NB4 (cell line): ENCODE data around the gene CNTN6.

ENCODE experiments used
- DNase-seq: peaks from one replicate; pipeline ENCODE4 v3.0.0; 2010; ENCODE audit warnings: low read depth
- H3K4me3 ChIP-seq: one replicate; pipeline ENCODE4 v1.5.1; 2011; ENCODE audit warnings: mild to moderate bottlenecking, low read depth, low read length, moderate library complexity
- CTCF ChIP-seq: IDR thresholded peaks from one replicate; pipeline ENCODE4 v1.5.1; 2012; ENCODE audit warnings: low read depth, low read length
- MAX ChIP-seq: IDR thresholded peaks from 2 replicates; pipeline ENCODE4 v1.6.1; 2011; ENCODE audit warnings: low read depth, low read length
- MYC ChIP-seq: IDR thresholded peaks from 2 replicates; pipeline ENCODE4 v1.6.1; 2011; ENCODE audit warnings: low read depth, low read length
- POLR2A ChIP-seq: IDR thresholded peaks from 2 replicates; pipeline ENCODE4 v1.6.1; 2011; ENCODE audit warnings: mild to moderate bottlenecking; ENCODE audit not compliant: insufficient read length; ENCODE audit errors: extremely low read depth

CNTN6 gene

GRCh38 chr3:1190569-1190968, 97.7 kb downstream of the CNTN6 start:
- DNase-seq = no peak
- TF ChIP-seq CTCF (no peak), MYC (no peak), MAX (no peak), POLR2A (no peak)
- no peak overlapping the region for H3K4me3 ChIP-seq

- DNase-seq = no peak
- TF ChIP-seq MAX = no peak
- TF ChIP-seq POLR2A = no peak
- no peak for TF ChIP-seq MYC
- no peak for TF ChIP-seq CTCF
- no peak overlapping the region for H3K4me3 ChIP-seq
Observed at GRCh38 chr3:1191026-1191425, 98.2 kb downstream of the CNTN6 start.

- DNase-seq = no peak
- TF ChIP-seq POLR2A (no peak), MYC (no peak), CTCF (no peak), MAX (no peak)
- H3K4me3 ChIP-seq = no peak overlapping the region
Observed at GRCh38 chr3:1195947-1196346, 103.1 kb downstream of the CNTN6 start.

- no peak overlapping the region for H3K4me3 ChIP-seq
- TF ChIP-seq CTCF (no peak), POLR2A (no peak), MAX (no peak), MYC (no peak)
- DNase-seq = no peak
Observed at GRCh38 chr3:1197051-1197450, 104.2 kb downstream of the CNTN6 start.

GRCh38 chr3:1200371-1200770, 107.5 kb downstream of the CNTN6 start:
- no peak for TF ChIP-seq POLR2A
- TF ChIP-seq MAX = no peak
- TF ChIP-seq MYC = no peak
- TF ChIP-seq CTCF = no peak
- no peak for DNase-seq

GRCh38 chr3:1207904-1208303, 115.1 kb downstream of the CNTN6 start:
- TF ChIP-seq CTCF (no peak), POLR2A (no peak), MYC (no peak), MAX (no peak)
- no peak for DNase-seq
- H3K4me3 ChIP-seq = no peak overlapping the region

More at GRCh38 chr3:1200371-1200770, 107.5 kb downstream of the CNTN6 start:
- H3K4me3 ChIP-seq = no peak overlapping the region
